ENCODE results near the gene MYO1D. TPM values are rescaled to one million over a fixed set of nuclear protein-coding genes. Genes with fewer than 3 reads are reported as not detected.
A peak's percentile ranks its signal among the peaks of the same experiment; 100 is the strongest.

The MYO1D gene
- total RNA-seq, 1 donor from 2014 or later = 24.9 TPM

- DNase-seq (ENCODE audit: extremely low spot score, unreplicated experiment) = no peak
- Mint-ChIP-seq H3K9me3 (no peaks in the 10 kb centered on the region), H3K4me3 (no peak overlapping the region), H3K36me3 (no peaks in the 10 kb centered on the region), H3K27ac (no peak overlapping the region), H3K4me1 (ENCODE audit: unreplicated experiment) (peaks cover 6% of the 10 kb centered on the region), H3K27me3 (no peaks in the 10 kb centered on the region)
- TF ChIP-seq CTCF (conservative IDR thresholded peaks at IDR 0.05) = no peak
Measured at GRCh38 chr17:32792207-32792606, 84.7 kb downstream of the MYO1D start.

- H3K4me1 Mint-ChIP-seq (ENCODE audit: unreplicated experiment) = peaks cover 5% of the 10 kb centered on the region
- no peak overlapping the region for H3K4me3 Mint-ChIP-seq
- H3K36me3 Mint-ChIP-seq = no peaks in the 10 kb centered on the region
- no peaks in the 10 kb centered on the region for H3K9me3 Mint-ChIP-seq
- no peaks in the 10 kb centered on the region for H3K27me3 Mint-ChIP-seq
- no peak overlapping the region for H3K27ac Mint-ChIP-seq
- TF ChIP-seq CTCF (conservative IDR thresholded peaks at IDR 0.05) = no peak
- no peak for DNase-seq (ENCODE audit: extremely low spot score, unreplicated experiment)
Measured at GRCh38 chr17:32786169-32786568, 90.8 kb downstream of the MYO1D start.

- Mint-ChIP-seq H3K9me3 (no peaks in the 10 kb centered on the region), H3K4me3 (no peak overlapping the region), H3K27ac (no peak overlapping the region), H3K4me1 (ENCODE audit: unreplicated experiment) (peaks cover 5% of the 10 kb centered on the region), H3K27me3 (no peaks in the 10 kb centered on the region), H3K36me3 (no peaks in the 10 kb centered on the region)
- TF ChIP-seq CTCF (conservative IDR thresholded peaks at IDR 0.05) = no peak
- no peak for DNase-seq (ENCODE audit: extremely low spot score, unreplicated experiment)
Measured at GRCh38 chr17:32784113-32784512, 92.8 kb downstream of the MYO1D start.

GRCh38 chr17:32783602-32784001, 93.3 kb downstream of the MYO1D start:
- peak; percentile 94 for TF ChIP-seq CTCF (conservative IDR thresholded peaks at IDR 0.05)
- no peak overlapping the region for H3K27ac Mint-ChIP-seq
- no peak overlapping the region for H3K4me3 Mint-ChIP-seq
- H3K36me3 Mint-ChIP-seq = no peaks in the 10 kb centered on the region
- no peaks in the 10 kb centered on the region for H3K27me3 Mint-ChIP-seq
- DNase-seq (ENCODE audit: extremely low spot score, unreplicated experiment) = no peak
- peaks cover 5% of the 10 kb centered on the region for H3K4me1 Mint-ChIP-seq (ENCODE audit: unreplicated experiment)
- H3K9me3 Mint-ChIP-seq = no peaks in the 10 kb centered on the region

- no peak overlapping the region for H3K4me3 Mint-ChIP-seq
- peaks cover 5% of the 10 kb centered on the region for H3K4me1 Mint-ChIP-seq (ENCODE audit: unreplicated experiment)
- H3K27me3 Mint-ChIP-seq = no peaks in the 10 kb centered on the region
- no peak overlapping the region for H3K27ac Mint-ChIP-seq
- H3K9me3 Mint-ChIP-seq = no peaks in the 10 kb centered on the region
- no peak for DNase-seq (ENCODE audit: extremely low spot score, unreplicated experiment)
- no peaks in the 10 kb centered on the region for H3K36me3 Mint-ChIP-seq
- TF ChIP-seq CTCF (conservative IDR thresholded peaks at IDR 0.05) = no peak
Measured at GRCh38 chr17:32780721-32781120, 96.2 kb downstream of the MYO1D start.

- no peak for DNase-seq (ENCODE audit: extremely low spot score, unreplicated experiment)
- no peak for TF ChIP-seq CTCF (conservative IDR thresholded peaks at IDR 0.05)
- Mint-ChIP-seq H3K27ac (no peak overlapping the region), H3K27me3 (no peaks in the 10 kb centered on the region), H3K4me3 (no peak overlapping the region), H3K4me1 (ENCODE audit: unreplicated experiment) (no peaks in the 10 kb centered on the region), H3K9me3 (no peaks in the 10 kb centered on the region), H3K36me3 (no peaks in the 10 kb centered on the region)
Measured at GRCh38 chr17:32777922-32778321, 99.0 kb downstream of the MYO1D start.
